GM18519 (cell line): ENCODE results near the gene SEC11A.
A peak's percentile ranks its signal among the peaks of the same experiment; 100 is the strongest.

Source experiments
- ATAC-seq: cut with Tn5 transposase; IDR thresholded peaks from one replicate; pipeline ENCODE4 v1.9.1; 2021; ENCODE audit warnings: mild to moderate bottlenecking, moderate library complexity; ENCODE audit not compliant: unreplicated experiment, low FRiP score

The SEC11A gene

GRCh38 chr15:84685304-84685703 is 30.6 kb downstream of the SEC11A start:
- ATAC-seq, result no peak

GRCh38 chr15:84684092-84684491 is 31.8 kb downstream of the SEC11A start:
- ATAC-seq, result no peak

GRCh38 chr15:84681831-84682230 is 34.1 kb downstream of the SEC11A start:
- no peak for ATAC-seq

GRCh38 chr15:84671211-84671610 is 44.7 kb downstream of the SEC11A start:
- ATAC-seq, result no peak

- ATAC-seq, result no peak
Measured at GRCh38 chr15:84669726-84670125, 46.2 kb downstream of the SEC11A start.

GRCh38 chr15:84668221-84668982 is 47.5 kb downstream of the SEC11A start:
- no peak for ATAC-seq

GRCh38 chr15:84666373-84666772 is 49.6 kb downstream of the SEC11A start:
- no peak for ATAC-seq

GRCh38 chr15:84661001-84661400 is 54.9 kb downstream of the SEC11A start:
- ATAC-seq, result no peak

- no peak for ATAC-seq
Measured at GRCh38 chr15:84659904-84660781, 55.8 kb downstream of the SEC11A start.

- ATAC-seq, result no peak
Measured at GRCh38 chr15:84658788-84659411, 57.0 kb downstream of the SEC11A start.

- ATAC-seq, result peak; percentile 42
Measured at GRCh38 chr15:84658080-84658787, 57.7 kb downstream of the SEC11A start, which contains the start of gene NMB. TSS of gene NMB (minus strand) at chr15:84658199. CDS start at chr15:84658152, 47 bp downstream.

- no peak for ATAC-seq
Measured at GRCh38 chr15:84657748-84658079, 58.2 kb downstream of the SEC11A start.

- no peak for ATAC-seq
Measured at GRCh38 chr15:84656972-84657371, 59.0 kb downstream of the SEC11A start.

- ATAC-seq, result no peak
Measured at GRCh38 chr15:84654689-84655453, 61.1 kb downstream of the SEC11A start.

GRCh38 chr15:84653910-84654688 is 61.8 kb downstream of the SEC11A start, which contains the start of gene WDR73:
TSS of gene WDR73 (minus strand) at chr15:84654283. CDS start at chr15:84654274, 9 bp downstream.
- peak; percentile 64 for ATAC-seq

GRCh38 chr15:84653584-84653909 is 62.4 kb downstream of the SEC11A start:
- ATAC-seq, result no peak

- no peak for ATAC-seq
Measured at GRCh38 chr15:84649706-84650105, 66.2 kb downstream of the SEC11A start.

GRCh38 chr15:84648539-84648938 is 67.4 kb downstream of the SEC11A start:
- ATAC-seq, result no peak

GRCh38 chr15:84647726-84648125 is 68.2 kb downstream of the SEC11A start:
- no peak for ATAC-seq
